ENCODE measurements around the gene HAND1.

The HAND1 gene

GRCh38 chr5:154503698-154504039 lies 25.6 kb upstream of the HAND1 start:
- DNase-seq = no peak

DNA sequence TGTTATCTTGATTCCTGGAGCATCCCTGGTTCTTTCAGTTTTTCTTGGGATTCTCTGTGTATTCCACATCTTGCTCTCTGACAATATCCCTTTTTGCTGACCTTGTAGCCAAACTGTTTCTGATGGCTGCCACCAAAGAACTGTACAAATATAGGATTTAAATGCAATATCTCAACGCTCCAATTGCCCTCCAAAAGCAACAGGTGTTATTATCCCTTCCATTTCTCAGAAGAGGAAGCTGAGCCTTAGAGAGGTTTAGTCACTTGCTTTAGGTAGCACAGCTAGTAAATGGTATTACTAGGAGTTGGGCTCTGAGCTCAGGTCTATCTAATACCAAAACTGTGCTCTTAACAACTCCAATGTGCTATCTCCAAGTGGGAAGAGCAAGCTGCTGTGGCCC lies 24.2 kb upstream of the HAND1 start:
- no peak for DNase-seq

DNA sequence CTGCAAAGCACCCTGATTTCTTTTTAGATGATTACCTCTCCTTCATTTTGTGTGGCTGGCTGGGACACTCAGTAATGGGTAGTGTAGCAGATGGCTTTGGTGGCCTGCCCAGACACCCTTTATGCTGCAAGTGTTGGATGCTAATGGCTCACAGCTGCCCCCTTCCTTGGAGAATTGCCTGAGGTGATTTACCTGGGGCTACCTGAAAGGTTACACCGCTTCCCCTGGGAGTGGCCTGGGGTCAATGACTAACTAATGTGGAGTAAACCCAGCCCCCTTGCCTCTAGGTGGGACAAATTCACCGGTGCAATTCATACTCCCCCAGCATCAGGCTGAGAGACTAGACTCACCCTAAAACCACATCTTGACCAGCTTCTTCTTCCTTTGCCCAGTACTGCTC lies 23.5 kb upstream of the HAND1 start:
- no peak for DNase-seq

GRCh38 chr5:154498994-154499393 lies 21.0 kb upstream of the HAND1 start:
- DNase-seq = no peak

GRCh38 chr5:154498591-154498990 lies 20.6 kb upstream of the HAND1 start:
- no peak for DNase-seq

DNA sequence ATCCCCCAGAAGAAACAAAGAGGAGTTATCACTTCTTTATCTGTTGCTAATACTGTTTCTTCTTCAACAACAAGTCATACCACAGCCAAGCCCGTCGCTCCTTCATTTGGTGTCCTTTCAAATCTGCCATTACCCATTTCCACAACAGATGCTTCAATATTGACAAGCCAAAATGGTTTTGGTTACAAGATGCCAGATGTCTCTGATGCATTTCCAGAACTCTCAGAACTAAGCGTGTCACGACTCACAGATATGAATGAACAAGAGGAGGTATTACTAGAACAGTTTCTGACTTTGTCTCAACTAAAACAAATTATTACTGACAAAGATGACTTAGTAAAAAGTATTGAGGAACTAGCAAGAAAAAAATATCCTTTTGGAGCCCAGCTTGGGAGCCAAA lies 16.0 kb upstream of the HAND1 start:
- DNase-seq = no peak

- no peak for DNase-seq
Measured at GRCh38 chr5:154493274-154493673, 15.2 kb upstream of the HAND1 start.

DNA sequence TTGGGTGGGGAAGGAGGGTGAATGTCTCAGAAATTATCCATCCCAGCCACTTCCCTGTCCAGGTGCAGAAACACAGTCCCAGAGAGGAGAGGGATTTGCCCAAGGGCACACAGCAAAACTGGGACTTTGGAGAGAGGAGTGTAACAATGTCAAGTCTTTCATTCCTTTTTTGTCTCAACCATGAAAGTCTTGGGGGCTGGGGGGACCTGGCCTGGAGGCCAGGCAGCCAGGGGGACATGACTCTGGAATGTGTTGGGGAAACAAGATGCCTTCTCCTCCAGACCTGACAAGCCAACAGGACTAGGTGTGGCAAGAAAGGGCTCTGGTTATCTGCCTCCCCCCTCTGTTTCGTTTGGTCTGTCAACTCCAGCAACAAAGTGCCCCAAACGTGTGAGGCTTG lies 13.9 kb upstream of the HAND1 start:
- DNase-seq = no peak

- no peak for DNase-seq
Measured at GRCh38 chr5:154487541-154487940, 9.5 kb upstream of the HAND1 start.

- DNase-seq = no peak
Measured at GRCh38 chr5:154486427-154486866, 8.4 kb upstream of the HAND1 start.

DNA sequence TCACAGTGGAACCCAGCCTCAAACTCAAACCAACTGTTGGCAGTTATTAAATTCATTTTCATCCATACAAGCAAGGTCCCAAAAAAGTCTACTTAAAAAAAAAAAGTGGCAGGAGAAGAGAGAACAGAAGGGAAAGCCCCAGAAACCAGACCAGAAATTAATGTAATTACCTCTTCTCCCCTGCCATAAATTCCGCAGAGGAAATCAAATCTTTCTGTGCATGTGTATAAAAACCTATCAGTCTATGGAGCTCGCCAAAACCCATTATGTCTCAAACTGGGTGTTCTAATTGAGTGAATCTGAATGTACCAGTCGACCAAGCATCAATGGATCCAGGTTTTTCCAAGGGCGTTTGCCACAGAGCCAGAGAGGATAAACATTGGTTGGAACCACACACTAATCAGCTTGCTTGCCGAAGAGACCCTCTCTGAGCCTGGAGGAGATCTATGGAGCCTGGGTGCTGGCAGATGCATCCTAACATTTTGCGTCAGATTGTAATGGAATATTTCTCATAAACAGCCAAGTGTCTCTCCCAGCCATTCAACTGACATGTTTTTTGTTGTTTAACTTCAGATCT lies 7.9 kb upstream of the HAND1 start:
- DNase-seq = no peak

DNA sequence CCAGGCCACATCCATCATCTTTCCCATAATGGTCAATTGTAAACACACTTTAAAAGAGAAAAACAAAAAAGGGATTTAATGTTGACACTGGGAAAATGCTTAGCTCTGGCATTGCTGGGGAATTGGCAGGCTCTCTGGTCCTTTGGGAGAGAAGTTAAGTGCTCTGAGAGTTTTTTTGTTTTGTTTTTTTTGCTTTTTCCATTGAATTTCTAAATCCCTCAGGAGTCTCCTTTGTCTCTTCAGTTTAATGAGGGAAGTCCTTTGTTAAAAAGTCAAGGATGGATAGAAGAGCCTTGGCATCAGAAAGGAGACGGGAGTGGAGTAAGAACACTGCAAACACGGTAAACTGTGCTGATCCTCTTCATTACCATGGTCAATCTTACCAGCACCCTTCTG lies 7.1 kb upstream of the HAND1 start:
- no peak for DNase-seq

GRCh38 chr5:154484393-154485095 lies 6.5 kb upstream of the HAND1 start:
- DNase-seq = no peak

DNA sequence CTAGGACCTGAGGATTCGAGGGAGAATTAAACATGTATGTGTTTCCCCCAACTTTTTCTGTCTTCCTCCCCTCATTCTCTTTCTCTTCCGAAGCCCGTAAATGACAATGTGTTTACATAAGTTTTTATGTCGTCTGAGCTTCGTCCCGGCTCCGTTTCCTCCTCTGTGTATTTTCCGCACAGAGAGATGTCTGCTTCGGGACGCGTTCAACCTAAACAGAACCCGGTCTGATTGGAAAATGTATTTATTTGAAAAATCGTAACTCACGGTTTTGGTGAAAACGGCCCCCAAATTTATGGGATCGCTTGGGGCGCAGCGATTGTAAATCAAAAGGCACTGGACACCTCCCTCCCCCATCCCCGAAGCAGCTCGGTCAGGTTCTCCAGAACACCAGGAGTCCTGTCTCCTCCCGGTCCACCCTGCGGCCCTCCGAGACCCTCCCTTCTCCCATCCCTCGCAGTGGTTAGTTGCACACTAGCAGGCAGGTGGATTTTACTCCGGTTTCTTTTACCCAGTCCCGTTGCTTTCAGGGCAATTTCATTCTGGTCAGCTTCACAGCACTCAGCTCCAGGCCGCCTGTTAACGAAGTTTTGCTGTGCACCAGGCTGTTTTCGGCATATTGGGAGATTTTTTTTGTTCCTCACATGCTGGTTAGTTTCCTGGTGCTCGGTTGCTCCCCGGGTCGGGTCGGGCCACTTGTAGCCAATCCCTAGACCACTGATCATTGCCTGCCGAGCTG lies 5.8 kb upstream of the HAND1 start:
- DNase-seq = no peak

GRCh38 chr5:154482528-154483449 lies 4.8 kb upstream of the HAND1 start:
- no peak for DNase-seq

- no peak for DNase-seq
Measured at GRCh38 chr5:154481584-154482381, 3.8 kb upstream of the HAND1 start.

- no peak for DNase-seq
Measured at GRCh38 chr5:154480847-154481246, 2.8 kb upstream of the HAND1 start.

- no peak for DNase-seq
Measured at GRCh38 chr5:154479944-154480750, 2.1 kb upstream of the HAND1 start.

- DNase-seq = no peak
Measured at GRCh38 chr5:154479160-154479943, 1.3 kb upstream of the HAND1 start.

GRCh38 chr5:154478752-154479159 lies 729 bp upstream of the HAND1 start:
- no peak for DNase-seq

All from stimulated activated CD4-positive, alpha-beta T cell treated with anti-CD3 and anti-CD28 coated beads, Interleukin-2, amount 100 ng/mL, for 48 hours (primary cell).